ENCODE data around the gene PRICKLE2. TPM values are rescaled to one million over a fixed set of nuclear protein-coding genes. Genes with fewer than 3 reads are reported as not detected.

Gene PRICKLE2
- total and polyA plus RNA-seq, 2 donors, result 1.0 to 1.2 TPM

- no peaks in the 10 kb centered on the region for H3K27me3 ChIP-seq (ENCODE audit: control insufficient read depth in 2 of 2, insufficient read depth in 1 of 2, low read length in 1 of 2)
- no peaks in the 10 kb centered on the region for H3K4me1 ChIP-seq (ENCODE audit: control insufficient read depth in 2 of 2, insufficient read depth in 2 of 2, low read length in 2 of 2)
- 84% methylated on average over 5 of the region's 5 CpGs for WGBS
- H3K27ac ChIP-seq (ENCODE audit: low read depth in 1 of 2, low read length in 1 of 2), result no peak overlapping the region
- DNase-seq (ENCODE audit: low read depth in 6 of 9, low spot score in 9 of 9), result no peak
- no peaks in the 10 kb centered on the region for H3K36me3 ChIP-seq (ENCODE audit: control insufficient read depth in 2 of 2, insufficient read depth in 2 of 2, low read length in 1 of 2)
- H3K9me3 ChIP-seq (ENCODE audit: control insufficient read depth in 2 of 2, insufficient read depth in 1 of 2, low read length in 1 of 2), result no peaks in the 10 kb centered on the region
- H3K4me3 ChIP-seq (ENCODE audit: low read length in 2 of 2), result no peak overlapping the region
Observed at GRCh38 chr3:64086479-64087252, 138.6 kb downstream of the PRICKLE2 start.

- no peak overlapping the region for H3K27ac ChIP-seq (ENCODE audit: low read depth in 1 of 2, low read length in 1 of 2)
- 95% methylated on average over 1 of the region's 1 CpG for WGBS
- H3K4me1 ChIP-seq (ENCODE audit: control insufficient read depth in 2 of 2, insufficient read depth in 2 of 2, low read length in 2 of 2), result no peaks in the 10 kb centered on the region
- no peaks in the 10 kb centered on the region for H3K36me3 ChIP-seq (ENCODE audit: control insufficient read depth in 2 of 2, insufficient read depth in 2 of 2, low read length in 1 of 2)
- no peaks in the 10 kb centered on the region for H3K27me3 ChIP-seq (ENCODE audit: control insufficient read depth in 2 of 2, insufficient read depth in 1 of 2, low read length in 1 of 2)
- H3K4me3 ChIP-seq (ENCODE audit: low read length in 2 of 2), result no peak overlapping the region
- no peaks in the 10 kb centered on the region for H3K9me3 ChIP-seq (ENCODE audit: control insufficient read depth in 2 of 2, insufficient read depth in 1 of 2, low read length in 1 of 2)
- DNase-seq (ENCODE audit: low read depth in 6 of 9, low spot score in 9 of 9), result no peak
Observed at GRCh38 chr3:64084640-64085039, 140.6 kb downstream of the PRICKLE2 start.

- H3K36me3 ChIP-seq (ENCODE audit: control insufficient read depth in 2 of 2, insufficient read depth in 2 of 2, low read length in 1 of 2), result no peaks in the 10 kb centered on the region
- no peak for DNase-seq (ENCODE audit: low read depth in 6 of 9, low spot score in 9 of 9)
- H3K9me3 ChIP-seq (ENCODE audit: control insufficient read depth in 2 of 2, insufficient read depth in 1 of 2, low read length in 1 of 2), result no peaks in the 10 kb centered on the region
- H3K4me3 ChIP-seq (ENCODE audit: low read length in 2 of 2), result no peak overlapping the region
- no peaks in the 10 kb centered on the region for H3K4me1 ChIP-seq (ENCODE audit: control insufficient read depth in 2 of 2, insufficient read depth in 2 of 2, low read length in 2 of 2)
- WGBS, result 70% methylated on average over 3 of the region's 3 CpGs
- no peaks in the 10 kb centered on the region for H3K27me3 ChIP-seq (ENCODE audit: control insufficient read depth in 2 of 2, insufficient read depth in 1 of 2, low read length in 1 of 2)
- H3K27ac ChIP-seq (ENCODE audit: low read depth in 1 of 2, low read length in 1 of 2), result no peak overlapping the region
Observed at GRCh38 chr3:64083575-64083974, 141.7 kb downstream of the PRICKLE2 start.

- Histone ChIP-seq H3K4me1 (ENCODE audit: control insufficient read depth in 2 of 2, insufficient read depth in 2 of 2, low read length in 2 of 2) (no peaks in the 10 kb centered on the region), H3K27ac (ENCODE audit: low read depth in 1 of 2, low read length in 1 of 2) (no peak overlapping the region), H3K27me3 (ENCODE audit: control insufficient read depth in 2 of 2, insufficient read depth in 1 of 2, low read length in 1 of 2) (no peaks in the 10 kb centered on the region), H3K4me3 (ENCODE audit: low read length in 2 of 2) (no peak overlapping the region), H3K9me3 (ENCODE audit: control insufficient read depth in 2 of 2, insufficient read depth in 1 of 2, low read length in 1 of 2) (no peaks in the 10 kb centered on the region), H3K36me3 (ENCODE audit: control insufficient read depth in 2 of 2, insufficient read depth in 2 of 2, low read length in 1 of 2) (no peaks in the 10 kb centered on the region)
- no peak for DNase-seq (ENCODE audit: low read depth in 6 of 9, low spot score in 9 of 9)
- WGBS, result 71% methylated on average over 7 of the region's 7 CpGs
Observed at GRCh38 chr3:64082961-64083541, 142.2 kb downstream of the PRICKLE2 start.

GRCh38 chr3:64082411-64082810, 142.9 kb downstream of the PRICKLE2 start:
- H3K9me3 ChIP-seq (ENCODE audit: control insufficient read depth in 2 of 2, insufficient read depth in 1 of 2, low read length in 1 of 2), result no peaks in the 10 kb centered on the region
- WGBS, result 77% methylated on average over 3 of the region's 3 CpGs
- H3K27ac ChIP-seq (ENCODE audit: low read depth in 1 of 2, low read length in 1 of 2), result no peak overlapping the region
- no peak for DNase-seq (ENCODE audit: low read depth in 6 of 9, low spot score in 9 of 9)
- H3K27me3 ChIP-seq (ENCODE audit: control insufficient read depth in 2 of 2, insufficient read depth in 1 of 2, low read length in 1 of 2), result no peaks in the 10 kb centered on the region
- H3K4me1 ChIP-seq (ENCODE audit: control insufficient read depth in 2 of 2, insufficient read depth in 2 of 2, low read length in 2 of 2), result no peaks in the 10 kb centered on the region
- H3K4me3 ChIP-seq (ENCODE audit: low read length in 2 of 2), result no peak overlapping the region
- no peaks in the 10 kb centered on the region for H3K36me3 ChIP-seq (ENCODE audit: control insufficient read depth in 2 of 2, insufficient read depth in 2 of 2, low read length in 1 of 2)

GRCh38 chr3:64081235-64081630, 144.0 kb downstream of the PRICKLE2 start:
- Histone ChIP-seq H3K4me1 (ENCODE audit: control insufficient read depth in 2 of 2, insufficient read depth in 2 of 2, low read length in 2 of 2) (no peaks in the 10 kb centered on the region), H3K27ac (ENCODE audit: low read depth in 1 of 2, low read length in 1 of 2) (no peak overlapping the region)
- 93% methylated on average over 1 of the region's 1 CpG for WGBS

GRCh38 chr3:64080616-64081234, 144.5 kb downstream of the PRICKLE2 start:
- no peaks in the 10 kb centered on the region for H3K36me3 ChIP-seq (ENCODE audit: control insufficient read depth in 2 of 2, insufficient read depth in 2 of 2, low read length in 1 of 2)
- WGBS, result 89% methylated on average over 1 of the region's 1 CpG
- H3K4me3 ChIP-seq (ENCODE audit: low read length in 2 of 2), result no peak overlapping the region
- no peaks in the 10 kb centered on the region for H3K27me3 ChIP-seq (ENCODE audit: control insufficient read depth in 2 of 2, insufficient read depth in 1 of 2, low read length in 1 of 2)
- H3K4me1 ChIP-seq (ENCODE audit: control insufficient read depth in 2 of 2, insufficient read depth in 2 of 2, low read length in 2 of 2), result no peaks in the 10 kb centered on the region
- no peaks in the 10 kb centered on the region for H3K9me3 ChIP-seq (ENCODE audit: control insufficient read depth in 2 of 2, insufficient read depth in 1 of 2, low read length in 1 of 2)
- no peak overlapping the region for H3K27ac ChIP-seq (ENCODE audit: low read depth in 1 of 2, low read length in 1 of 2)
- DNase-seq (ENCODE audit: low read depth in 6 of 9, low spot score in 9 of 9), result no peak

More at GRCh38 chr3:64081235-64081630, 144.0 kb downstream of the PRICKLE2 start:
- Histone ChIP-seq H3K27me3 (ENCODE audit: control insufficient read depth in 2 of 2, insufficient read depth in 1 of 2, low read length in 1 of 2) (no peaks in the 10 kb centered on the region), H3K4me3 (ENCODE audit: low read length in 2 of 2) (no peak overlapping the region), H3K36me3 (ENCODE audit: control insufficient read depth in 2 of 2, insufficient read depth in 2 of 2, low read length in 1 of 2) (no peaks in the 10 kb centered on the region), H3K9me3 (ENCODE audit: control insufficient read depth in 2 of 2, insufficient read depth in 1 of 2, low read length in 1 of 2) (no peaks in the 10 kb centered on the region)
- no peak for DNase-seq (ENCODE audit: low read depth in 6 of 9, low spot score in 9 of 9)

GRCh38 chr3:64079369-64080150, 145.7 kb downstream of the PRICKLE2 start:
- Histone ChIP-seq H3K4me3 (ENCODE audit: low read length in 2 of 2) (no peak overlapping the region), H3K4me1 (ENCODE audit: control insufficient read depth in 2 of 2, insufficient read depth in 2 of 2, low read length in 2 of 2) (no peaks in the 10 kb centered on the region), H3K27me3 (ENCODE audit: control insufficient read depth in 2 of 2, insufficient read depth in 1 of 2, low read length in 1 of 2) (no peaks in the 10 kb centered on the region), H3K9me3 (ENCODE audit: control insufficient read depth in 2 of 2, insufficient read depth in 1 of 2, low read length in 1 of 2) (no peaks in the 10 kb centered on the region), H3K36me3 (ENCODE audit: control insufficient read depth in 2 of 2, insufficient read depth in 2 of 2, low read length in 1 of 2) (no peaks in the 10 kb centered on the region), H3K27ac (ENCODE audit: low read depth in 1 of 2, low read length in 1 of 2) (no peak overlapping the region)
- WGBS, result 91% methylated on average over 5 of the region's 5 CpGs
- no peak for DNase-seq (ENCODE audit: low read depth in 6 of 9, low spot score in 9 of 9)

- Histone ChIP-seq H3K4me3 (ENCODE audit: low read length in 2 of 2) (no peak overlapping the region), H3K27me3 (ENCODE audit: control insufficient read depth in 2 of 2, insufficient read depth in 1 of 2, low read length in 1 of 2) (no peaks in the 10 kb centered on the region), H3K9me3 (ENCODE audit: control insufficient read depth in 2 of 2, insufficient read depth in 1 of 2, low read length in 1 of 2) (no peaks in the 10 kb centered on the region), H3K36me3 (ENCODE audit: control insufficient read depth in 2 of 2, insufficient read depth in 2 of 2, low read length in 1 of 2) (no peaks in the 10 kb centered on the region), H3K4me1 (ENCODE audit: control insufficient read depth in 2 of 2, insufficient read depth in 2 of 2, low read length in 2 of 2) (no peaks in the 10 kb centered on the region), H3K27ac (ENCODE audit: low read depth in 1 of 2, low read length in 1 of 2) (no peak overlapping the region)
- WGBS, result 85% methylated on average over 4 of the region's 4 CpGs
- no peak for DNase-seq (ENCODE audit: low read depth in 6 of 9, low spot score in 9 of 9)
Observed at GRCh38 chr3:64078966-64079365, 146.3 kb downstream of the PRICKLE2 start.
